Renal cortical epithelial cell (primary cell): ENCODE results near the gene MET. TPM values are rescaled to one million over a fixed set of nuclear protein-coding genes. Genes with fewer than 3 reads are reported as not detected.
A peak's percentile ranks its signal among the peaks of the same experiment; 100 is the strongest.

Source experiments
- DNase-seq: peaks from one replicate; pipeline ENCODE4 v3.0.0-alpha.2; 2011; ENCODE audit warnings: low read depth
- total RNA-seq: library from RNA; depleted of rRNA; stranded (reverse); fragments of >200 nt; gene quantifications from 2 replicates; pipeline ENCODE4 v1.2.3, GENCODE V29; 2014

The MET gene
- total RNA-seq, 1 donor from 2014 or later = 255 TPM

GRCh38 chr7:116663744-116664143 lies 8.3 kb upstream of the MET start:
- DNase-seq = no peak

GRCh38 chr7:116665332-116665996 lies 6.5 kb upstream of the MET start:
- no peak for DNase-seq

GRCh38 chr7:116669769-116670168 lies 2.2 kb upstream of the MET start:
- no peak for DNase-seq

GRCh38 chr7:116670409-116671015 lies 1.5 kb upstream of the MET start:
- DNase-seq = peak; percentile 66

GRCh38 chr7:116671111-116671510 lies 885 bp upstream of the MET start:
- no peak for DNase-seq

- peak; percentile 70 for DNase-seq
These were observed 830 bp downstream of the MET start for GRCh38 chr7:116672596-116673456.

- no peak for DNase-seq
These were observed 1.5 kb downstream of the MET start for GRCh38 chr7:116673457-116673865.

GRCh38 chr7:116674508-116675173 lies 2.6 kb downstream of the MET start:
- DNase-seq = peak; percentile 74

- no peak for DNase-seq
These were observed 3.9 kb downstream of the MET start for GRCh38 chr7:116675812-116676355.

GRCh38 chr7:116678780-116679179 lies 6.8 kb downstream of the MET start:
- no peak for DNase-seq

- DNase-seq = peak; percentile 57
These were observed 7.5 kb downstream of the MET start for GRCh38 chr7:116679500-116679899.

- no peak for DNase-seq
These were observed 11.8 kb downstream of the MET start for GRCh38 chr7:116683786-116684185.

- no peak for DNase-seq
These were observed 14.0 kb downstream of the MET start for GRCh38 chr7:116686033-116686432.

- no peak for DNase-seq
These were observed 14.9 kb downstream of the MET start for GRCh38 chr7:116686812-116687419.

GRCh38 chr7:116687801-116688201 lies 15.8 kb downstream of the MET start:
- DNase-seq = peak; percentile 93

- peak; percentile 78 for DNase-seq
These were observed 17.8 kb downstream of the MET start for GRCh38 chr7:116689790-116690259.

- DNase-seq = peak; percentile 79
These were observed 19.7 kb downstream of the MET start for GRCh38 chr7:116691664-116692063.

GRCh38 chr7:116692401-116693308 lies 20.7 kb downstream of the MET start:
- DNase-seq = peak; percentile 92

- no peak for DNase-seq
These were observed 24.7 kb downstream of the MET start for GRCh38 chr7:116696707-116697106.

- DNase-seq = no peak
These were observed 25.2 kb downstream of the MET start for GRCh38 chr7:116697152-116697551.
